Tibial nerve (tissue), 4 donors: Measurements from ENCODE around the gene SMIM22. TPM values are rescaled to one million over a fixed set of nuclear protein-coding genes. Genes with fewer than 3 reads are reported as not detected.

Source experiments
- DNase-seq, 2 donors: peaks; one replicate each; pipeline ENCODE4 v3.0.0-alpha.2; 2019; ENCODE audit warnings: low spot score in 2 of 2
- H3K27ac ChIP-seq, 4 donors: fragments of 200-600 bp; sonication (generic) in 3 of 4; one replicate each; pipeline ENCODE4 v1.5.1; 2017 to 2019; ENCODE audit warnings: mild to moderate bottlenecking in 1 of 4
- H3K27me3 ChIP-seq, 2 donors: fragments of 200-600 bp; sonication (generic) in 1 of 2; one replicate each; pipeline versions ENCODE4 v1.5.1 to v1.6.0; 2017 to 2019
- H3K36me3 ChIP-seq, 3 donors: fragments of 200-600 bp; sonication (generic); one replicate each; pipeline ENCODE4 v1.5.1; 2018 to 2019
- H3K4me1 ChIP-seq, 4 donors: fragments of 200-600 bp; sonication (generic) in 3 of 4; one replicate each; pipeline ENCODE4 v1.5.1; 2017 to 2019
- H3K4me3 ChIP-seq, 4 donors: fragments of 200-600 bp; sonication (generic) in 3 of 4; one replicate each; pipeline ENCODE4 v1.5.1; 2017 to 2019; ENCODE audit warnings: mild to moderate bottlenecking in 1 of 4, moderate library complexity in 1 of 4
- H3K9me3 ChIP-seq, 4 donors: fragments of 200-600 bp; sonication (generic) in 3 of 4; one replicate each; pipeline ENCODE4 v1.5.1; 2017 to 2019
- CTCF ChIP-seq, 5 experiments: fragments of 200-600 bp in 3 of 5; fragments of 450-650 bp in 2 of 5; sonication (generic) in 3 of 5; IDR thresholded peaks; one replicate each; pipeline ENCODE4 v1.5.1; 2016 to 2019; ENCODE audit warnings: antibody characterized with exemption in 5 of 5, mild to moderate bottlenecking in 3 of 5, moderate library complexity in 2 of 5
- EP300 ChIP-seq, 2 donors: sonication (generic); formaldehyde crosslinking; IDR thresholded peaks; one replicate each; pipeline ENCODE4 v1.6.1; 2017; ENCODE audit warnings: antibody characterized with exemption in 2 of 2, mild to moderate bottlenecking in 1 of 2
- POLR2A ChIP-seq, 2 donors: fragments of 450-650 bp; IDR thresholded peaks; one replicate each; pipeline ENCODE4 v1.6.1; 2017; ENCODE audit warnings: antibody characterized with exemption in 2 of 2, mild to moderate bottlenecking in 2 of 2, moderate library complexity in 2 of 2
- WGBS, 2 donors: methylation state at CpG; one replicate each; pipeline ENCODE4 v1.1.5; 2018; 5-methylcytosine and 5-hydroxymethylcytosine counted together
- small RNA-seq: library from RNA; depleted of rRNA; stranded (forward); fragments of <200 nt; gene quantifications from one replicate; pipeline ENCODE3, GENCODE V24; 2016
- total RNA-seq, 4 donors: library from RNA; depleted of rRNA; stranded (reverse); fragments of >200 nt; gene quantifications; one replicate each; pipeline ENCODE4 v1.1.0, GENCODE V29; 2016

Gene SMIM22
- total RNA-seq, 4 donors from 2014 or later = not detected

- H3K27me3 ChIP-seq = no peaks in the 10 kb centered on the region
- no peaks in the 10 kb centered on the region for H3K9me3 ChIP-seq
- no peak overlapping the region for H3K27ac ChIP-seq
- peaks cover 0 to 14% (median 11%) of the 10 kb centered on the region in 4 donors for H3K4me1 ChIP-seq
- DNase-seq = no peak
- H3K36me3 ChIP-seq = peaks cover 2 to 91% (median 23%) of the 10 kb centered on the region in 3 donors
- no peak overlapping the region for H3K4me3 ChIP-seq
- TF ChIP-seq CTCF (IDR thresholded peaks at IDR 0.05) (no peak), POLR2A (IDR thresholded peaks at IDR 0.05) (no peak), EP300 (IDR thresholded peaks at IDR 0.05) (no peak)
- 74 to 77% methylated on average over 5 of the region's 5 CpGs for whole genome bisulfite sequencing, 2 donors
Measured at GRCh38 chr16:4840984-4841383, 45.8 kb downstream of the SMIM22 start.

Small RNAs within 50 kb of the gene (small RNA-seq; reads per million reads assigned to genes)
- not detected for gene RF00017

Other genes with a start within 250 kb of the SMIM22 start
- gene C16orf96, start 239.0 kb upstream of the SMIM22 start, total RNA-seq = under 1 TPM in 2 of 4 donors, not detected in 2; 0.20 to 0.21 TPM
- gene UBALD1, start 180.5 kb upstream of the SMIM22 start, total RNA-seq = 10 to 100 TPM in 2 of 4 donors, 1 to 10 TPM in 2; 6.5 to 22.8 (median 9.8) TPM
- gene MGRN1, start 170.5 kb upstream of the SMIM22 start, total RNA-seq = 10 to 100 TPM; 37.5 to 59.1 (median 42.7) TPM
- 10 to 100 TPM; 30.3 to 63.7 (median 48.5) TPM for gene NUDT16L1, start 101.8 kb upstream of the SMIM22 start, total RNA-seq
- gene ANKS3, start 61.1 kb upstream of the SMIM22 start, total RNA-seq = 10 to 100 TPM; 29.3 to 58.8 (median 51.8) TPM
- gene DNAAF8, start 60.8 kb upstream of the SMIM22 start, total RNA-seq = 10 to 100 TPM in 1 of 4 donors, 1 to 10 TPM in 1, under 1 TPM in 2; 0.21 to 15.3 (median 0.74) TPM
- gene ZNF500, start 28.2 kb upstream of the SMIM22 start, total RNA-seq = 10 to 100 TPM; 20.3 to 43.2 (median 34.4) TPM
- not detected for gene SEPTIN12, start 7.0 kb upstream of the SMIM22 start, total RNA-seq
- 10 to 100 TPM; 10.5 to 28.5 (median 16.8) TPM for gene ROGDI, start 7.3 kb downstream of the SMIM22 start, total RNA-seq
- 10 to 100 TPM; 42.0 to 59.4 (median 50.9) TPM for gene GLYR1, start 51.9 kb downstream of the SMIM22 start, total RNA-seq
- 10 to 100 TPM; 24.5 to 47.4 (median 29.2) TPM for gene UBN1, start 52.1 kb downstream of the SMIM22 start, total RNA-seq
- gene PPL, start 141.8 kb downstream of the SMIM22 start, total RNA-seq = 100 to 1,000 TPM in 3 of 4 donors, 10 to 100 TPM in 1; 52.2 to 246 (median 200) TPM
- 10 to 100 TPM; 12.0 to 29.0 (median 13.6) TPM for gene SEC14L5, start 163.0 kb downstream of the SMIM22 start, total RNA-seq
- gene NAGPA, start 238.6 kb downstream of the SMIM22 start, total RNA-seq = 100 to 1,000 TPM in 1 of 4 donors, 10 to 100 TPM in 3; 37.5 to 104 (median 43.8) TPM